Stimulated activated CD8-positive, alpha-beta memory T cell treated with anti-CD3 and anti-CD28 coated beads, Interleukin-12 subunit alpha, Interleukin-12 subunit beta, amount 100 ng/mL, for 4 hours (primary cell): ENCODE measurements around the gene KCNQ1.
"Not testable (repeated sequence)": the region's sequence is repeated elsewhere in the genome, so short reads cannot be mapped to it uniquely, and the experiment has no call there.

Experiments
- DNase-seq: peaks from one replicate; pipeline ENCODE4 v3.0.0-alpha.2; 2020; ENCODE audit warnings: low read depth

The KCNQ1 gene

GRCh38 chr11:2474059-2474901 lies 29.5 kb downstream of the KCNQ1 start:
- no peak for DNase-seq

GRCh38 chr11:2475136-2475918 lies 30.5 kb downstream of the KCNQ1 start:
- no peak for DNase-seq

- DNase-seq, result no peak
These were observed 32.4 kb downstream of the KCNQ1 start for GRCh38 chr11:2477254-2477653.

GRCh38 chr11:2477936-2478335 lies 33.1 kb downstream of the KCNQ1 start:
- no peak for DNase-seq

DNA sequence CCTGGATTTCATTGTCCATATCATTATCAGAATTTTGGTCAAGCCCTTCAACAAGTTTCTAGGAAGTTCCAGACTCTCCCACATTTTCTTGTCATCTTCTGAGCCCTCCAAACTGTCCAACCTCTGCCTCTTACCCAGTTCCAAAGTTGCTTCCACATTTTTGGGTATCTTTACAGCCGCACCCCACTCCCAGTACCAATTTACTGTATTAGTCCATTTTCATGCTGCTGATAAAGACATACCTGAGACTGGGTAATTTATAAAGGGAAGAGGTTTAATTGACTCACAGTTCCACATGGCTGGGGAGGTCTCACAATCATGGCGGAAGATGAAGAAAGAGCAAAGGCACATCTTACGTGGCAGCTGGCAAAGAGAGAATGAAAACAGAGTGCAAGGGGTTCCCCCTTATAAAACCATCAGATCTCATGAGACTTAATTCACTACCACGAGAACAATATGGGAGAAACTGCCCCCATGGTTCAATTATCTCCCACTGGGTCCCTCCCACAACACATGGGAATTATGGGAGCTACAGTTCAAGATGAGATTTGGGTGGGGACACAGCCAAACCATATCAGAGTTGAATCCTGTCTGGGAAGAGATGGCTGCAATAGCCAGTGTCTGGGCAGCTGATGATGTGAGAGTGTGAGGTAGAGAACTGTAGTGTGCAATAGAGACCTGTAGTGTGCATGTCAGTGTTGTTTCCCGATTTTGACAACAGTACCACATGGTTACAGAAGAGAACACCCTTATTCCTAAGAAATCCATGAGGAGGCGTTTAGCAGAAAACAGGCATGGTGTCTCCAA lies 35.5 kb downstream of the KCNQ1 start:
- not testable (repeated sequence) for DNase-seq

DNA sequence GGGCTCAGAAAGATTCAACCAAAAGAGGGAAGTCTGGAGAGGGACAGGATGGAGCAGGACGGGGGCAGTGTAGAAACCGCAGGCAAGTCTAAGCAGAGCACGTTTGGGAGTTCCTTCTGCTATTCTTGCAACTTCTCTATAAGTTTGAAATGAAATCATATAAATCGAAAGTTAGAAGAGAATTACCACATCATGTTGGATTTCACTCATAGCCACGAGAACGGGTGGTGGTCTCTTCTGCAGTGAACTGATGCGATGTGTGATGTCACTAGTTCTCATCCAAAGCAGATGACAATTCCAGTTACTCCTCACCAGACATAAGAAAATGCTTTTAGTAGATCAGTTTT lies 36.0 kb downstream of the KCNQ1 start:
- DNase-seq, result no peak

GRCh38 chr11:2481253-2481652 lies 36.4 kb downstream of the KCNQ1 start:
- no peak for DNase-seq

DNA sequence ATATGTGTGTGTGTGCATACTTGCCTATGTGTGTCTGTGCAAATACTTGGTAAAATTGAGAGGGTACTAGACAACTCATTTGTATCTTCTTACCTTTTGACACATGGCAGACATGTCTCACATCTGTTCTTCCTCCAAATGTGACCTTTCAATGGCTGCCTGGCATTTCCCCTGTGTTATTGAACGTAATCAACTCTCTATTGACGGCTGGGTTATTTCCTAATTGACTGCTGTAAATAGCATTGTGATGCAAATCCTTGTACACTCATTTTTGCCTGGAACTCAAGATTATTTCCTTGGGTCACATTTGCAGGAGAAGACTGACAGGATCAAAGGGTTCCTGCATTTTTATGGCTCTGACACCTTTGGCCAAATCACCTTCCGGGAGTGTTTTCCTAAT lies 37.4 kb downstream of the KCNQ1 start:
- DNase-seq, result no peak

DNA sequence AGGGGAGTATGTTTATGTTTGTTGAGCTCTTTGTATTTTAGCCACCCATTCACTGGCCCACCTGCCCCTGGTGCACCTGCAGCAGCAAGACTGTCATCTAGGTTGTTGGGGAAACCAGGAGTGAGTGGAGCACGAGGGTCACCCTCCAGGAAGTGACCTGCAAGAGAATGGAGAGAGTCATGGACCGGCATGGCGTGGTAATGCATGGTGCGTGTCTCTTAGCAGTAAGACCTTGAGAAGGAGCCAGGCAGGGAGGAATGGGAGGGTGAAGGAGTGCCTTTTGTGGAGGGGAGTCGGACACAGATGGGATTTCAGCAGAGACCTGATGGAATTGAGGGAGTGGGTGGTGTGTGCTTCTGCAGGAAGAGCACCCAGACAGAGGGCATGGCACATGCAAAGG lies 37.9 kb downstream of the KCNQ1 start:
- DNase-seq, result no peak

DNA sequence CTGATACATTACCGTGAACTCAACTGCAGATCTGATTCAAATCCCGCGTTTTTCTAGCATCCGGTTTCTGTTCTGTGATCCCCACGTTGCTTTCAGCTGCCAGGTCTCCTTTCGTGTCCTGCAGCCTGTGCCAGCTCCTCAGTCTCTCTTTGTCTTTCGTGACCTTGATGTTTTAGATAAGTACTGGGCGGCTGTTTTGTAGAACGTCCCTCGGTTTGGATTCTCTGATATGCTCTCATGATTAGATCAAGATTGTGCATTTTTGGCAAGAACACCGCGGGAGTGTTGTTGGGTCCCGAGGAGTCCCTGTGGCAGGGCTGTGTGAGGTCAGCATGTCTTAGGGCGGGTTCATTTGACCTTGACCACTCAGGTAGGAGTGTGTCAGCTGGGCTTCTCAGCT lies 38.6 kb downstream of the KCNQ1 start:
- DNase-seq, result no peak

DNA sequence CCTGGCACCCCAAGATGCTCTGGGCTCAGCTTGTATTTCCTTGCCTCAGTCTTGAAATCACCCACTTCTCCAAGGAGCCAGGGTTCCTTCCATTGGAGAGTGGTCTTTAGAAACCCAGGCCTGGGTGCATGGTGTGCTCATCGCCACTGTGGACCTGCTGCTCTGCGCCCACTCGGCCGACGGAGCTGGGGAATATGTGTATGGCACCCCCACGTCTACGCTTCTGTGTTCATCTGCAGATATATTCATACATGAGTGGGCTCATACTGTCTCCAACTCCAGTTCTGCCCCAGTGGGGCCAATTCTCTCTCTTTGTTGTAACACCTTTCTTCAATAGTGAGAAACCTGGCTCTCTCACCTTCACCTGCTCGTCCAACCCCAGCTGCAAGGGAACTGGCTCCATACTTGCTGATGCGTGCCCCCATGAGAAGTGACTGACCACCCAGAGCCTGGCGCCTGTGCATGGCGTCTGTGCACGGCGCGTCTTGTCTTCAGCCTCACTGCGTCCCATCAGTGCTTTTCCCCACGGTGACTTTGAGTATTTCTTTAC lies 39.8 kb downstream of the KCNQ1 start:
- no peak for DNase-seq

GRCh38 chr11:2488004-2488403 lies 43.2 kb downstream of the KCNQ1 start:
- DNase-seq, result no peak

DNA sequence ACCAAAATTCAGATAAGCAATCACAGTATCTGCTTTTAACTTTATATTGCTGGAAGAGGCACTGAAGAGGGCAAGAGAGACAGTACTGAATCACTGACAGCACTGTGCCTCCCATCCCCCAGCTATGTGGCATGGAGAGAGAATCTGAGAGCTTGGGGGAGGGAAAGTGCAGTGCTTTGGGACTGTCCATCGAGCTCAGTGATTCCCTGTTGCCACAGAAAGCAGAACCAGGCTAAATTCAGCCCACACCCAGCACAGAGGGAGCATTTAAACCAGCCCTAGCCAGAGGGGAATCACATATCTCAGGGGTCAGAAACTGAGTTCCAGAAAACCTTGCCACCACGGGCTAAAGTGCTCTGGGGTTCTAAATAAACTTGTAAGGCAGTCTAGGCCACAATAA lies 44.3 kb downstream of the KCNQ1 start:
- DNase-seq, result no peak

DNA sequence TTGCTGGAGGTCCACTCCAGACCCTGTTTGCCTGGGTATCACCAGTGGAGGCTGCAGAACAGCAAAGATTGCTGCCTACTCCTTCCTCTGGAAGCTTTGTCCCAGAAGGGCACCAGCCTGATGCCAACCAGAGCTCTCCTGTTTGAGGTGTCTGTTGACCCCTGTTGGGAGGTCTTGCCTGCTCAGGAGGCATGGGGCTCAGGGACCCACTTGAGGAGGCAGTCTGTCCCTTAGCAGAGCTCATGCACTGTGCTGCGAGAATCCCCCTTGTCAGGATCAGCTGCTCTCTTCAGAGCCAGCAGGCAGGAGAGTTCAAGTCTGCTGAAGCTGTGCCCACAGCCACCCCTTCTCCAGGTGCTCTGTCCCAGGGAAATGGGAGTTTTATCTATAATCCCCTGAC lies 53.1 kb downstream of the KCNQ1 start:
- not testable (repeated sequence) for DNase-seq

GRCh38 chr11:2498750-2499149 lies 53.9 kb downstream of the KCNQ1 start:
- DNase-seq, result no peak

- no peak for DNase-seq
These were observed 62.5 kb downstream of the KCNQ1 start for GRCh38 chr11:2507212-2507901.

DNA sequence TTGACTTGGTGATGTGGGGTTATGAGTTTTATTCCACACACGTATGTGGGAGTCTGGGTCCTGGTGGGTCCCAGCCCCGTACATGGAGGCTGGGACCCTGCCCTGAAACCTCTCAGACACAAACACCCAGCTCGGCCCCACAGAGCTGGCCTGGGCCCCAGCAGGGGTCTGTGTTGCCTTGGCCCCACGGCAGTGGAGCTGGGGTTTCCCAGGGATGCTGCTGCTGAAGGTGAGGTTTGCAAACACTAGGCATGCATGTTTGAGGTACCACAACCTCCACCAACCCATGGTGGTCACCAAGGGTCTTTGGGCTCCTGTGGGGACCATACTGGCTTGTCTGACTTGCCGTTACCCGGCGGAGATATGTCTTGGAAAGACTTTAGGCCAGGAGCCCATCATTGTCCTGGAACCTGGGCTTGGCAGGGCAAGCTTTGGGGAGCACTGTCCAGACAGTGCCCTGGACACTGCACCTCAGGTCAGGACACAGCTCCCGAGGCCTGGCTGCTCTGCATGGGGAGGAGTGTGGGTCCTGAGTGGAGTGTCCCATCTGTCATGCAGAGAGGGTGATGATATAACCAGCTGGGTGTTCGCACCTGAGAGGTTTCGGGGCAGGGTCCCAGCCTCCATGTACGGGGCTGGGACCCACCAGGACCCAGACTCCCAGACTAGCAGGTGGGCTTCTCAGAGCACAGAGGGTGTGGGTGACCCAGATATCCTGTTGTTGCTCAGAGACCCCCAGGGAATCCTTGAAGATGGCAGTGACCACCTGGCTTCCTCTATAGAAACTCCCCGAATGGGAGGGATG lies 63.3 kb downstream of the KCNQ1 start:
- no peak for DNase-seq

DNA sequence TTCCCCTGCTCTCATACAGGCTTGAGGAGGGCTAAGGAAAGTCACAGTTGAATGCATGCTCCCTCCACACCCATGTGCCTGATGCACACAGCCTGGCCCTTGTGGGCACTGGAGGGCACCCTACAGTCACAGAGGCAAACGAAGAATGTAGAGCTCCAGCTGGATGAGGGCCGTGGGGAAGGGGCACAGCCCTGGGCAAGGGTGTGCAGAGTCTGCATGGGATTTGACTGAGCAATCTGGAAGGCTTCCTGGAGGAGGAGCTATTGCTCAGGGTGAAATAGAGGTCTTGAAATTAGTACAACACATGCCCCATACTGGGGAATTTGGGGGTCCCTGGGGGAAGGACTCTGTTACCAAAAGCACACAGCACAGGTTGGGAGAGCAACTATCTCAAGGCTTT lies 64.0 kb downstream of the KCNQ1 start:
- no peak for DNase-seq

DNA sequence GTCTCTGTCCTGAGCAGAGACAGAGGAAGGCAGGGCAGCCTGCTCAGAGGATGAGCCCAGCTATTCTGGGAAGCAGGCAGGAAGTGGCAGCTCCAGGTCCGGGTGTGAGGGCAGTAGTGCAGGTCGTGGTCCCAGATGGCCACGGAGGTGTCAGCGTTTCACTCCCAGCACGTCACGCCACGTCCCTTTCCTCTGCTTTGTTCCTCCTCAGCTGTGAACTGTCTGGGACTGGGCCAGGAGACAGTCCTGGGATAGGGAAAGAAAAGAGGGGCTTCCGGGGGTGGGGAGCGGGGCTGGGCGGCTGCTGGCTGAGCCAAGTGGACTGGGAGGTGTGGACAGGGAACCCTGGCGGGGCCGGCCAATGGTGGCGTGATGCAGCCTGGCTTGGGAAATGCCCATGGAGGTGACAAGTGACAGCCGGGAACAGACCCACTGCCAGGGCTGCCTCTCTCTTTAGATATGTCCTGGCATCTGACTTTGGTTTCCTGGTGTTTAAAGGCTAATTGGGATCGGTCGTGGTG lies 64.7 kb downstream of the KCNQ1 start:
- no peak for DNase-seq

- DNase-seq, result no peak
These were observed 66.0 kb downstream of the KCNQ1 start for GRCh38 chr11:2510626-2511402.
